ENCODE data around the gene KLK14.

KLK14 gene

DNA sequence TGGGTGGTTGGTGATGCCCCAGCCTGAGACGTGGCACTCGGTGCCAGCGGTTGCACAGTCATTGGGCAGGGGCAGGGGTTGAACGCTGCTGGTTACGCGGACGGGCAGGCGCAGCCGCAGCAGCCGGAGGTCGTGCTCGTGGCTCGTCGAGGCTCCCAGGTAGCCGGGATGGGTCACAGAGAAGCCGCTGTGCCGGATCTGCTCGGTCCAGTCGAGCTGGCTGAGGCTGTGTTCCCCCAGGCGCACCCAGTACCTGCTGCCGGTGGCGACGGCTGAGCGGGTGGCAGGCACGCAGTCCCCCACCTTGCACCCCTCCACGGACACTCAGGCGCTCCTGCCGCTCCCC lies 50.8 kb downstream of the KLK14 start:
- DNase-seq, result no peak

DNA sequence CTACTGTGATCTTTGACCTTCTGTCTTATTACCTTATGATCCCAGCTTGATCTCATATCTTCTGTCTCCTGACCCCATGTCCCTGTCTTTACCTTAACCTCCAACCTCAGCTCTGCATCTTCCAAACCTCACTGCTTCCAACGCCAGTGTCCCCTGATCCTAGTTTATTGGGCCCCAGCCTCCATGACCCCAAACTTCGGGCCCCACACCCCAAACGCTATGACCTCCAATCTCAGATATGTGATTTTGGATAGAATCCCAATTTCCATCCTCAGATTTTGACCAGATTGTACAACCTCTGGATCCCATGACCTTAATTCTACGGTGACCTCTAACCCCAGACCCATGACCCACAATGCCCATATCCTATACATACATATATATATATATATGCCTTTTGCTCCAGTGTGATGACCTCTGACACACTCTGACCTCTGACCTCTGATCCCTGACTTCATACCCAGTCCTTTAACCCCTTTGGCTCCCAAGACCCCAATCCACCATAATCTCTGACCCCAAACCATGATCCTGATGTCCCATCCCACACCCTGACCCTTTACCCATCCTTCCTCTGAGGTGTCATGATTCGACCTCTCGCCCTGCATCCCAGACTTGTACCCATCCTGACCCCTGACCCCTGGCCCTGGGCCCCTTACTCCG lies 51.3 kb downstream of the KLK14 start:
- DNase-seq, result no peak

DNA sequence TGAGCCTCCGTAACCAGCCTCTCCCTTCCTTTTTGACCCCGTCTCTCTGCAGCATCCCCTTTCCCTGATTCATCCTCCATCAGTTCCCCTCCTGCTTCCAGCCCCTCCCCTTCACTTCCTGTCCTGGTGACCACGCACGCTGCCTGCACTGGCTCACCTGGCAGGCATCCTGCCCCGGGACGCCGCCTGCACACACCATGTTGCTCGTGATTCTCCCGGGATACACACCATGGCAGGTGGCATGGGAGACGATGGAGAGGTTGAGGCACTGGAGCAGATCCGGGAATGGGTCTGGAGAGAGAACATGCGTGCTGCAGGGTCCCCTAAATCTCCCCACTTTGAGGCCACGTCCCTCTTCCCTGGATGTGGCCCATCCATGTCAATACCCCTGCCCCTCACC lies 52.1 kb downstream of the KLK14 start:
- no peak for DNase-seq

DNA sequence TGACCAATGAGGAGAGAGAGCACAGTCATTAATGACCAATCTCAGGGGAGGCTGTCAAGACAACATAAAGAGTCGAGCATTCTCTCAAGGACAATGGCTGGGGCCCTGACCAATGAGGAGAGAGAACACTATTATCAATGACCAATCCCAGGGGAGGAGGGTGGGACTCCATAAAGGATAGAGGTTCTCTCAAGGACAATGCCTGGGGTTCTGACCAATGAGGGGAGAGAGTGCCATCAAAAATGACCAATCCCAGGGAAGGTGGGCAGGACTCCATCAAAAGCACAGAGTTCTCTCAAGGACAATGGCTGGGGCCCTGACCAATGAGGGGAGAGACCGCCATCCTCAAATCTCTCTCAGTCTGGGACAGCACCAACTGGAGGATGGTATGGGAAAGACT lies 53.0 kb downstream of the KLK14 start:
- DNase-seq, result no peak
